HEK293T (cell line): ENCODE data around the gene CYS1.

Experiments used
- BHLHE40 ChIP-seq: fragments of 450-650 bp; IDR thresholded peaks from 2 replicates; pipeline ENCODE4 v1.6.1; 2016; ENCODE audit warnings: mild to moderate bottlenecking, moderate library complexity, borderline replicate concordance
- FOXA1 ChIP-seq: fragments of 450-650 bp; IDR thresholded peaks from 2 replicates; pipeline ENCODE4 v1.6.1; 2016; ENCODE audit warnings: mild to moderate bottlenecking
- FOXK2 ChIP-seq: fragments of 450-650 bp; IDR thresholded peaks from 2 replicates; pipeline ENCODE4 v1.6.1; 2016; ENCODE audit warnings: mild to moderate bottlenecking
- NFRKB ChIP-seq: fragments of 450-650 bp; IDR thresholded peaks from 2 replicates; pipeline ENCODE4 v1.6.1; 2016; ENCODE audit warnings: mild to moderate bottlenecking, moderate library complexity
- SP1 ChIP-seq: fragments of 450-650 bp; IDR thresholded peaks from 2 replicates; pipeline ENCODE4 v1.6.1; 2017
- TARDBP ChIP-seq: fragments of 450-650 bp; IDR thresholded peaks from 2 replicates; pipeline ENCODE4 v1.6.1; 2016

DNA sequence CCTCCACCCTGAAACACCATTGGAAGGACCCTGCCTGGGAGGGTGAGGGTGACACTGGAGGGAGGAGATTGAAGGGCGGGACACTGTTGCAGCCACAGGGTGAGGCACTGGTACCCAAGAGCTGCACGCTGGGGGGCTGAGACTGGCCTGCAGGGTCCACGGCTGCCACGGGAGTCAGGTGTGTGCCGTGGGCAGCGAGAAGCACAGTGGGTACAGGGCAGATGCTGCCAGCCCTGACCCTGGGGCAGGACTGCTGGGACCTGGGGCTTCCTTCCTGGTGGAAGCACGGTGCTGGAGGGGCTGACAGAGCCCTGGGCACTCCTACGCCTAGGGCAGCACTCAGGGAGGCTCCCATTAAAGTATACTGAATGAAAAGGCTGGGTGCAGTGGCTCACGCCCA lies 16.6 kb downstream of the CYS1 start:
- TF ChIP-seq BHLHE40 (no peak), NFRKB (no peak), SP1 (no peak), FOXK2 (no peak), FOXA1 (no peak), TARDBP (no peak)
